Right lobe of liver (tissue), 4 donors: ENCODE data around the gene LONP2.

Experiments
- POLR2A ChIP-seq: fragments of 450-650 bp; IDR thresholded peaks from one replicate; pipeline ENCODE4 v1.6.1; 2017; ENCODE audit warnings: antibody characterized with exemption, mild to moderate bottlenecking
- TF ChIP-seq, protein P1 (sequence below), 4 donors: fragments of 200-600 bp in 3 of 4; fragments of 450-650 bp in 1 of 4; IDR thresholded peaks; one replicate each; pipeline versions ENCODE4 v1.5.1 to v1.8.0; 2016 to 2022; ENCODE audit warnings: antibody characterized with exemption in 4 of 4, mild to moderate bottlenecking in 2 of 4
- donor health status: DM: no; HTN: no; CAD: no.
- donor health status: DM: no; HTN: no; CAD: no.
- donor health status: DM: no; HTN: yes; CAD: no.

DNA sequence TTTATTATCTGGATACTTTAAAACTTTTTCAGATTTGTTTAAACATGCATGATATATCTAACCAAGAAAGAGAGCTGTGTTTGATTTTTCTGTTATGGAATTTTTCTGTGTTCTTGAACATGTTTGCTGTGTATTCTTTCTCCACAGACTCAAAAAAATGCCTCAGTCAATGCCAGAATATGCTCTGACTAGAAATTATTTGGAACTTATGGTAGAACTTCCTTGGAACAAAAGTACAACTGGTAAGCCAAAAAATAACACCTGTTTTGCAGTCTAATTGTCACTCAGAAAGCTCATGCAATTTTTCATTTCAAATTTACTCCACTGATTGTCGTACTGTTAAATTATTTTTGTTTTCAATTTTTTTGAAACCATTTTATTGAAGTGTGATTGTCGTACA, 18.5 kb downstream of the LONP2 start:
- TF ChIP-seq, protein P1, sequence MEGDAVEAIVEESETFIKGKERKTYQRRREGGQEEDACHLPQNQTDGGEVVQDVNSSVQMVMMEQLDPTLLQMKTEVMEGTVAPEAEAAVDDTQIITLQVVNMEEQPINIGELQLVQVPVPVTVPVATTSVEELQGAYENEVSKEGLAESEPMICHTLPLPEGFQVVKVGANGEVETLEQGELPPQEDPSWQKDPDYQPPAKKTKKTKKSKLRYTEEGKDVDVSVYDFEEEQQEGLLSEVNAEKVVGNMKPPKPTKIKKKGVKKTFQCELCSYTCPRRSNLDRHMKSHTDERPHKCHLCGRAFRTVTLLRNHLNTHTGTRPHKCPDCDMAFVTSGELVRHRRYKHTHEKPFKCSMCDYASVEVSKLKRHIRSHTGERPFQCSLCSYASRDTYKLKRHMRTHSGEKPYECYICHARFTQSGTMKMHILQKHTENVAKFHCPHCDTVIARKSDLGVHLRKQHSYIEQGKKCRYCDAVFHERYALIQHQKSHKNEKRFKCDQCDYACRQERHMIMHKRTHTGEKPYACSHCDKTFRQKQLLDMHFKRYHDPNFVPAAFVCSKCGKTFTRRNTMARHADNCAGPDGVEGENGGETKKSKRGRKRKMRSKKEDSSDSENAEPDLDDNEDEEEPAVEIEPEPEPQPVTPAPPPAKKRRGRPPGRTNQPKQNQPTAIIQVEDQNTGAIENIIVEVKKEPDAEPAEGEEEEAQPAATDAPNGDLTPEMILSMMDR (IDR thresholded peaks at IDR 0.05): no peak
- TF ChIP-seq POLR2A: no peak
